Smooth muscle cell of the umbilical artery (primary cell): Measurements from ENCODE around the gene SLC19A3. TPM values are rescaled to one million over a fixed set of nuclear protein-coding genes. Genes with fewer than 3 reads are reported as not detected.

ENCODE experiments used
- total RNA-seq: library from RNA; depleted of rRNA; stranded (reverse); fragments of >200 nt; gene quantifications from 2 replicates; pipeline ENCODE4 v1.2.3, GENCODE V29; 2014

SLC19A3 gene
- 0.18 and 2.4 TPM in 2 replicates for total RNA-seq

DNA sequence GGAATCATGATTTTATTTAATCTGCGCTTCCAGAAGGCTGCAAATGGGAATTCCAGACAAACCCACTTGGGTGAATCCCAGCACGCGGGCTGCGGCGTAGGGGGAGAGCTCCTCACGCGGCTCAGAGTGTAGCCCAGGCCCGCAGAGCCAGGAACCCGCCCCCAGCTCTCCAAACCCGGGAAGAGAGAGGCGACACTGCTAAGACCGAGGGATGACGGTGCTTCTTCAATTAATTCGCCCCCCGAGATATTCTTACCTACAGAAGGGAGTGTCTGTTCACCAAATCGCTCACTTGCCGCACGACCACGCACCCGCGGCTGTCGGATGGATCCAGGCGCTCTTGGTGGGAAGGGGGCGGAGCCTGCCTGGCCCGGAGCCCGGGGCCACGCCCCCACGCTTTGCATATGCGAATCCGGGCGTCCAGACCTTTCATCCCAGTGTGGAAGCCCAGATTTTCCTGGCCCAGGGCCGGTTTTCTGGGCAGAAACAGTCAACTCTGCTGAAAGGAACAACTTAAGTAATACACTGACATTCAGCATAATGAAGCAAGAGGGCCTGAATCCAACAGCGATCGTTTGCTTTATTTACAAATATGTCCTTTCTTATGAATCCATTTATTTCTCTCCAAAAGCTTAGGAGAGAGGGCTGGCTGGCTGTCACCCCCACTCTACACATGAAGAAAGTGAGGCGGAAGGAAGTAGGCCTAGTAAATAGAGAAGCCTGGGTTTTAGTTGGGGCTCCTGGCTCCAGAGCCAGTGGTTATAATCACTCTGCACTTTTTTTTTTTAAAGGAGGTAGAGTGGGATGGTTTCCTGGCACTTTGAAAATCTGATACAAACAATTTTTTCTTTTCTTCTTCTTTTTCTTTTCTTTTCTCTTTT, at the start of gene SLC19A3:
Gene SLC19A3, minus strand, starts transcription at position 342 of the 881 bp plus-strand sequence. CDS start 15,710 bp downstream, outside the sequence.

GRCh38 chr2:227745594-227745993, 27.8 kb upstream of the SLC19A3 start, which contains the start of gene SCYGR8:
Gene SCYGR8, plus strand, starts transcription at chr2:227745894. Its CDS starts 0 bp downstream, at chr2:227745894.

DNA sequence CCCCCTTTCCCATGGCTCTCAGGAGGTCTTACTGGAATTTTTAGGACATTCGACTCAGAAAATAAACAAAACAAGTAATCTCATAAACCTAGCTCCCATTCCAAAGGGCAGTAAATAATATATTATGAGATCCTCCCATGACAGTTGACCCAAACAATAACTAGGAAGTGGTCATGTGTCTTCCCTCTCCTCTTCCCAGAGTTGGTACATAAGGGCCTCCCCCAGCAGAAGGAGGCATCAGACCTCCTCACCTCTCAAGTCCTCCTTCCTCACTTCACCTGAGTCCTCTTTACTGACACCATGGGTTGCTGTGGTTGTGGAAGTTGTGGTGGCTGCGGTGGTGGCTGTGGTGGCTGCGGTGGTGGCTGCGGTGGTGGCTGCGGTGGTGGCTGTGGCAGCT, 10.2 kb upstream of the SLC19A3 start, which contains the start of gene SCYGR7:
Gene SCYGR7, plus strand, starts transcription at position 301 of the 400 bp plus-strand sequence. Its CDS starts 0 bp downstream, at position 301.

GRCh38 chr2:227724394-227725039, 6.7 kb upstream of the SLC19A3 start, which contains the start of gene SCYGR6:
Gene SCYGR6, minus strand, starts transcription at chr2:227724757. Its CDS starts 0 bp downstream, at chr2:227724757.

DNA sequence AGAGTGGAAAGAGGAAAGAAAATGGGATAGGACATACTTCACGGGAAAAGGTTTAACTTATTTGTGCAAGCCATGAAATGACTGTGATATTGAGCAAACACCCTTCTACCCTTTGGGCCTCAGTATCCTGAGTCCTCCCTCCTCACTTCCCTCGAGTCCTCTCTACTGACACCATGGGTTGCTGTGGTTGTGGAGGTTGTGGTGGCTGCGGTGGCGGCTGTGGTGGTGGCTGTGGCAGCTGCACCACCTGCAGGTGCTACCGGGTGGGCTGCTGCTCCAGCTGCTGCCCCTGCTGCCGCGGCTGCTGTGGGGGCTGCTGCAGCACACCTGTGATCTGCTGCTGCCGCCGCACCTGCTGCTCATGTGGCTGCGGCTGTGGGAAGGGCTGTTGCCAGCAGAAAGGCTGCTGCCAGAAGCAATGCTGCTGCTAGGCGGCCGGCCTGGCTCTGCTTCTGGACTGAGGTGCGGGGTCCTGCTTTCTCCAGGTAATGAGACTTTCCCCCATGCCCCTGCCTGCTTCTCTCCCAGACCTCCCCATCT, 51.1 kb downstream of the SLC19A3 start, which contains the start of gene SCYGR5:
Gene SCYGR5, plus strand, starts transcription at position 174 of the 540 bp plus-strand sequence. Its CDS starts 0 bp downstream, at position 174.

Other genes with a start within 250 kb of the SLC19A3 start
- gene AGFG1, start 245.9 kb downstream of the SLC19A3 start, total RNA-seq, result 33.9 and 55.3 TPM in 2 replicates
- gene SCYGR2, start 119.1 kb downstream of the SLC19A3 start, total RNA-seq, result not detected in 2 replicates
- not detected in 2 replicates for gene SCYGR3, start 103.2 kb downstream of the SLC19A3 start, total RNA-seq
- gene SCYGR4, start 100.5 kb downstream of the SLC19A3 start, total RNA-seq, result not detected in 2 replicates
- gene SCYGR5, start 51.2 kb downstream of the SLC19A3 start, total RNA-seq, result not detected in 2 replicates
- gene SCYGR6, start 6.7 kb upstream of the SLC19A3 start, total RNA-seq, result not detected in 2 replicates
- not detected in 2 replicates for gene SCYGR7, start 10.3 kb upstream of the SLC19A3 start, total RNA-seq
- not detected in 2 replicates for gene SCYGR8, start 27.9 kb upstream of the SLC19A3 start, total RNA-seq
- gene CCL20, start 95.8 kb upstream of the SLC19A3 start, total RNA-seq, result 0.92 and 3.0 TPM in 2 replicates
- 0.59 and 2.4 TPM in 2 replicates for gene DAW1, start 153.6 kb upstream of the SLC19A3 start, total RNA-seq